Mucosa of descending colon (tissue), 3 donors: ENCODE measurements around the gene YWHAE. TPM values are rescaled to one million over a fixed set of nuclear protein-coding genes. Genes with fewer than 3 reads are reported as not detected.
A peak's percentile ranks its signal among the peaks of the same experiment; 100 is the strongest.

ENCODE experiments used
- ATAC-seq: fragments of 200-7000 bp; cut with Tn5 transposase; one replicate; pipeline ENCODE4 v1.9.1; 2020; ENCODE audit warnings: mild to moderate bottlenecking, moderate library complexity
- DNase-seq, 3 donors: peaks; one replicate each; pipeline ENCODE4 v3.0.0-alpha.2; 2020
- H3K36me3 ChIP-seq: fragments of 200-600 bp; one replicate; pipeline ENCODE4 v1.8.0; 2021; ENCODE audit warnings: low read depth, mild to moderate bottlenecking
- H3K4me1 ChIP-seq: fragments of 200-600 bp; one replicate; pipeline ENCODE4 v1.8.0; 2021; ENCODE audit warnings: low read depth, mild to moderate bottlenecking
- H3K4me3 ChIP-seq: fragments of 200-600 bp; one replicate; pipeline ENCODE4 v1.8.0; 2021; ENCODE audit warnings: mild to moderate bottlenecking
- H3K9me3 ChIP-seq: fragments of 200-600 bp; one replicate; pipeline ENCODE4 v1.8.0; 2021; ENCODE audit warnings: mild to moderate bottlenecking
- intact Hi-C, 2 donors: fragments of 100-400 bp; cut with DNase I in 1 of 2; cut with micrococcal nuclease in 1 of 2; formaldehyde crosslinking; loops; one replicate each; pipeline versions ENCODE4 v1.11.0 to v1.11.1; 2022; cut with DNase I, micrococcal nuclease
- total RNA-seq, 3 donors: library from RNA; stranded (reverse); fragmentation: NEBNext Ultra II Directional in 2 of 3; extraction: Animal tissue kit (Norgen Biotek cat#: 25700) in 2 of 3; gene quantifications; one replicate each; pipeline versions ENCODE4 v1.2.1 to v1.2.4, GENCODE V29; 2021 to 2023
- TF ChIP-seq, protein P1 (sequence below): fragments of 200-600 bp; IDR thresholded peaks from one replicate; pipeline ENCODE4 v1.8.0; 2022; ENCODE audit warnings: antibody characterized with exemption, mild to moderate bottlenecking
- donor health status: DM: no; HTN: no; CAD: no; lungs with moderate emphysema.
- donor health status: DM: no; HTN: no; CAD: no.
- donor health status: DM: no; HTN: yes; CAD: no.

YWHAE gene
- total RNA-seq, 3 donors from 2014 or later = 370 to 494 (median 380) TPM

DNA sequence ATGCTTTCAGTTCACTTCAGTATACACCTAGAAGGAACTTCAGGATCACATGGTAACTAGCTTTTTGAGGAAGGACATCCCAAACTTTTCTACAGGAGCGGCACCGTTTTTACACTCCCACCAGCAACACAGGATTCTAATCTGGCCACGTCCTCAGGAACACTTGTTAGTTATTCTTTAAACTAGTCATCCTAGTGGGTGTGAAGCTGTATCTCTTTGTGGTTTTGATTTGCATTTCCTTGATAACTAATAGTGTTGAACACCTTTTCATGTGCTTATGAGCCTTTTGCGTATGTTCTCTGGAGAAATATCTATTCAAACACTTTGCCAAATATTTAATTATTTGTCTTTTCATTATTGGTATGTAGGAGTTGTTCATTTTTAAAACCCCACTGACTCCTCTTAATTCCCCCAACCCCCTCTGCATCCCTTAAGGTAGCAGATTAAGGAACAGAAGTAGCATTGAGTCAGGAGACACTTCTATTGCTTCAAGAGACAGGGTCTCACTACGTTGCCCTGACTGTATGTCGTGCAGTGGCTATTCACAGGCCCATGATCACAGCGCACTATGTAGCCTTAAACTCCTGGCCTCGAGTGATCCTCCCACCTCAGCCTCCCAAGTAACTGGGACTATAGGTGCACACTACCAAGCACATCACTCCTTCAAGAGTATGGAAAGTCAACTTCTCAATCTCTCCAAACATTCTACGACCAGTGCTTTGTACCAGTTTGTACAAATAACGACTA lies 25.4 kb downstream of the YWHAE start:
- Histone ChIP-seq H3K4me1 (peaks cover 56% of the 10 kb centered on the region), H3K36me3 (no peaks in the 10 kb centered on the region), H3K4me3 (no peak overlapping the region), H3K9me3 (no peaks in the 10 kb centered on the region)
- ATAC-seq (peak; percentile 28), DNase-seq (no peak)
- intact Hi-C loops = loop anchor here in 1 of 2 donors (10.0 kb wide), 1 partner anchor 140 kb away; the partner anchor contains the start of gene INPP5K
- TF ChIP-seq, protein P1, sequence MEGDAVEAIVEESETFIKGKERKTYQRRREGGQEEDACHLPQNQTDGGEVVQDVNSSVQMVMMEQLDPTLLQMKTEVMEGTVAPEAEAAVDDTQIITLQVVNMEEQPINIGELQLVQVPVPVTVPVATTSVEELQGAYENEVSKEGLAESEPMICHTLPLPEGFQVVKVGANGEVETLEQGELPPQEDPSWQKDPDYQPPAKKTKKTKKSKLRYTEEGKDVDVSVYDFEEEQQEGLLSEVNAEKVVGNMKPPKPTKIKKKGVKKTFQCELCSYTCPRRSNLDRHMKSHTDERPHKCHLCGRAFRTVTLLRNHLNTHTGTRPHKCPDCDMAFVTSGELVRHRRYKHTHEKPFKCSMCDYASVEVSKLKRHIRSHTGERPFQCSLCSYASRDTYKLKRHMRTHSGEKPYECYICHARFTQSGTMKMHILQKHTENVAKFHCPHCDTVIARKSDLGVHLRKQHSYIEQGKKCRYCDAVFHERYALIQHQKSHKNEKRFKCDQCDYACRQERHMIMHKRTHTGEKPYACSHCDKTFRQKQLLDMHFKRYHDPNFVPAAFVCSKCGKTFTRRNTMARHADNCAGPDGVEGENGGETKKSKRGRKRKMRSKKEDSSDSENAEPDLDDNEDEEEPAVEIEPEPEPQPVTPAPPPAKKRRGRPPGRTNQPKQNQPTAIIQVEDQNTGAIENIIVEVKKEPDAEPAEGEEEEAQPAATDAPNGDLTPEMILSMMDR = no peak

DNA sequence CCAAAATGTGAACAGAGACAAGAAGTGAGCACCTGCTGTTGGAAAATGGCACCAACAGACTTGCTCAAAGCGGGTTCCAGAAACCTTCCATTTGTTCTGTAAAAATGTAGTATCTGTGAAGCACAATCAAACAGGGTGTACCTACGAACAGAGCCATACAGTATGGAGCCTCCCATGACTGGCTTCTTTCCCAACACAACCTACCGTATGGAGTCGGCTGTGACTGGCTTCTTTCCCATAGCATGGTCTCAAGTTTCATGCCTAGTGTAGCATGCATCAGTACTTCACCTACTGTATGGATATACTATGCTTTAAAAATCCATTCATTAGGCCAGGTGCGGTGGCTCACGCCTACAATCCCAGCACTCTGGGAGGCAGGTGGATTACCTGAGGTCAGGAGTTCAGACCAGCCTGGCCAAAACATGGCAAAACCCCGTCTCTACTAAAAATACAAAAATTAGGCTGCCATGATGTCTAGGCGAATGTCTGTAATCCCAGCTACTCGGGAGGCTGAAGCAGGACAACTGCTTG lies 26.2 kb downstream of the YWHAE start:
- Histone ChIP-seq H3K4me3 (no peak overlapping the region), H3K9me3 (no peaks in the 10 kb centered on the region), H3K36me3 (no peaks in the 10 kb centered on the region), H3K4me1 (peaks cover 53% of the 10 kb centered on the region)
- intact Hi-C loops = loop anchor here in 1 of 2 donors (10.0 kb wide), 1 partner anchor 141 kb away; the partner anchor contains the start of gene INPP5K
- ATAC-seq = no peak
- DNase-seq = no peak
- TF ChIP-seq, protein P1 = no peak

DNA sequence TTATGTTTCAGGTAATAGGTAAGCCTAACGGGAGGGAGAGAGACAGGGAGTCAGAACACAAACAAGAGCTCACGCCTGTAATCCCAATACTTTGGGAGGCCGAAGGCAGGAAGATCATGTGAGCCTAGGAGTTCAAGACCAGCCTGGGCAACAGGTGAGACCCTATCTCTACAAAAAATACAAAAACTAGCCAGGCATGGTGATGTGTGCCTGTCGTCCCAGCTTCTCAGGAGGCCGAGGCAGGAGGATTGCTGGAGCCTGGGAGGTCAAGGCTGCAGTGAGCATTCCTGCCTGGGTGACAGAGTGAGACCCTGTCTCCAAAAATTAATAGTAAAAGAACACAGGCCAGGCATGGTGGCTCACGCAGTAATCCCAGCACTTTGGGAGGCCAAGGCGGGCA lies 27.4 kb downstream of the YWHAE start:
- DNase-seq (no peak), ATAC-seq (no peak)
- H3K36me3 ChIP-seq = no peaks in the 10 kb centered on the region
- H3K9me3 ChIP-seq = no peaks in the 10 kb centered on the region
- TF ChIP-seq, protein P1 = no peak
- H3K4me3 ChIP-seq = no peak overlapping the region
- H3K4me1 ChIP-seq = peaks cover 44% of the 10 kb centered on the region
- intact Hi-C loops = loop anchor here in 1 of 2 donors (10.0 kb wide), 1 partner anchor 142 kb away; the partner anchor contains the start of gene INPP5K

DNA sequence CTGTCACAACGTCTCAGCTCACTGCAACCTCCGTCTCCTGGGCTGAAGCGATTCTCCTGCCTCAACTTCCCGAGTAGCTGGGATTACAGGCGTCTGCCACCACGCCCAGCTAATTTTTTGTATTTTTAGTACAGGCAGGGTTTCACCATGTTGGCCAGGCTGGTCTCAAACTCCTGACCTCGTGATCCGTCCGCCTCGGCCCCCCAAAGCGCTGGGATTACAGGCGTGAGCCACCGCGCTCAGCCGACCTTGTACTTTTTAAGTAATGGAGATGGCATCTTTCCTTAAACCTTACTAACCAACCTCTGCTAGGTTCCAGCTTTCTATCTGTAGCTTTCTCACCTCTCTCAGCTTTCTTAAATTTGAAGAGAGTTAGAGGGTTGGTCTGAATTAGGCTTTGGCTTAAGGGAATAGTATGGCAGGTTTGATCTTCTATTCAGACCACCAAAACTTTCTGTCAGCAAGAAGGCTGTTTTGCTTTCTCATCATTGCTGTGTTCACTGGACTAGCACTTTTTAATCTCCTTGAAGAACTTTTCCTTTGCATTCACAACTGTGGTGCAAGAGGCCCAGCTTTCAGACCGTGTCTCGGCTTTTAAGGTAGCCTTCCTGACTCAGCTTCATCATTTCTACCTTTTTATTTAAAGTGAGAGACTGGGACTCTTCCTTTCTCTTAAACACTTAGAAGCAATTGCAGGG lies 28.0 kb downstream of the YWHAE start:
- intact Hi-C loops = loop anchor here in 1 of 2 donors (10.0 kb wide), 1 partner anchor 143 kb away; the partner anchor contains the start of gene INPP5K
- no peak for ATAC-seq

DNA sequence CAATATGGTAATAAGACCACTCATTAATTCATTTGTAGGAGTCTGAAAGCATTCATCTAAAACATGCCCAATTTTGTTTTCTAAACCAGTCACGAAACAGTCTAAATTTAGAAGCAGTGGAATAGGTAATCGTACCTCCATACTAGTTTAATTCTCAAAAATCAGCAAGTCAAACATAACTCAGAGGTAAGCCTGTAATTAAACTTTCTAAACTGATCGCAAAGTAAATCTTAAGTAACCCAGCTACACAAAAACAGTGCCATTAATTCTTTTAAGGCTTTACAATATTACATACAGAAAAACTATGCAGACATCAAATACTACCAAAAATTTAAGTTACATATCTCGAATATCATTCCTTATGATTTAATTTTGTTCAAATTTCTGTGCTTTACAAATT lies 31.4 kb downstream of the YWHAE start:
- ATAC-seq (no peak), DNase-seq (no peak)
- intact Hi-C loops = loop anchor here in 1 of 2 donors (5.0 kb wide), 1 partner anchor 149 kb away; the partner anchor contains the start of gene INPP5K
- Histone ChIP-seq H3K4me3 (no peak overlapping the region), H3K9me3 (no peaks in the 10 kb centered on the region), H3K36me3 (no peaks in the 10 kb centered on the region), H3K4me1 (peaks cover 15% of the 10 kb centered on the region)
- TF ChIP-seq, protein P1 = no peak

More for the DNA sequence above, 28.0 kb downstream of the YWHAE start:
- no peak overlapping the region for H3K4me3 ChIP-seq
- no peaks in the 10 kb centered on the region for H3K36me3 ChIP-seq
- peaks cover 38% of the 10 kb centered on the region for H3K4me1 ChIP-seq
- DNase-seq = no peak
- TF ChIP-seq, protein P1 = no peak
- no peaks in the 10 kb centered on the region for H3K9me3 ChIP-seq
